ENCODE measurements around the gene PLA2G7.

PLA2G7 gene

DNA sequence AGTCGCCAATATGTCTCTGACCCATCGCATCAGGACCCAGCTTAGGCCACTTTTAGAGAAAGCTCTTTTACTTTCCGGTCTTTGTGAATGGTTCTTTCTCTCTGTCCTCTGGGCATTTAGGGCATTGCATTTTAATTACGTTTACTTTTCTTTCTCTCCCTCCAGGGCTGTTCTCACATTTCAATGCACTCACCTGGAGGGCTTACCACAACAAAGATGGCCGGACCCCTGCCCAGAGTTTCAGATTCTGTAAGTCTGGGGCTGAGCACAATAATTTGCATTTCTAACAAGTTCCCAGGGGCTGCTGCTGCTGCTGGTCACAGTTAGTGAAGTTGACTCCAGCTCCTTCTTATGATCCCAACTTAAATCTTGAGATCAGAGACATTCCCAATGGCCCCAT lies 14.6 kb upstream of the PLA2G7 start:
- TF ChIP-seq, protein P1, sequence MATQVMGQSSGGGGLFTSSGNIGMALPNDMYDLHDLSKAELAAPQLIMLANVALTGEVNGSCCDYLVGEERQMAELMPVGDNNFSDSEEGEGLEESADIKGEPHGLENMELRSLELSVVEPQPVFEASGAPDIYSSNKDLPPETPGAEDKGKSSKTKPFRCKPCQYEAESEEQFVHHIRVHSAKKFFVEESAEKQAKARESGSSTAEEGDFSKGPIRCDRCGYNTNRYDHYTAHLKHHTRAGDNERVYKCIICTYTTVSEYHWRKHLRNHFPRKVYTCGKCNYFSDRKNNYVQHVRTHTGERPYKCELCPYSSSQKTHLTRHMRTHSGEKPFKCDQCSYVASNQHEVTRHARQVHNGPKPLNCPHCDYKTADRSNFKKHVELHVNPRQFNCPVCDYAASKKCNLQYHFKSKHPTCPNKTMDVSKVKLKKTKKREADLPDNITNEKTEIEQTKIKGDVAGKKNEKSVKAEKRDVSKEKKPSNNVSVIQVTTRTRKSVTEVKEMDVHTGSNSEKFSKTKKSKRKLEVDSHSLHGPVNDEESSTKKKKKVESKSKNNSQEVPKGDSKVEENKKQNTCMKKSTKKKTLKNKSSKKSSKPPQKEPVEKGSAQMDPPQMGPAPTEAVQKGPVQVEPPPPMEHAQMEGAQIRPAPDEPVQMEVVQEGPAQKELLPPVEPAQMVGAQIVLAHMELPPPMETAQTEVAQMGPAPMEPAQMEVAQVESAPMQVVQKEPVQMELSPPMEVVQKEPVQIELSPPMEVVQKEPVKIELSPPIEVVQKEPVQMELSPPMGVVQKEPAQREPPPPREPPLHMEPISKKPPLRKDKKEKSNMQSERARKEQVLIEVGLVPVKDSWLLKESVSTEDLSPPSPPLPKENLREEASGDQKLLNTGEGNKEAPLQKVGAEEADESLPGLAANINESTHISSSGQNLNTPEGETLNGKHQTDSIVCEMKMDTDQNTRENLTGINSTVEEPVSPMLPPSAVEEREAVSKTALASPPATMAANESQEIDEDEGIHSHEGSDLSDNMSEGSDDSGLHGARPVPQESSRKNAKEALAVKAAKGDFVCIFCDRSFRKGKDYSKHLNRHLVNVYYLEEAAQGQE (IDR thresholded peaks at IDR 0.05; ENCODE audit: insufficient read depth in 1 of 2, low read depth in 2 of 2, low read length in 2 of 2): no peak
- TF ChIP-seq SIN3A (IDR thresholded peaks at IDR 0.05; ENCODE audit: borderline replicate concordance, insufficient read depth, low read length): no peak
- TF ChIP-seq FOXP2 (optimal IDR thresholded peaks at IDR 0.05; ENCODE audit: borderline replicate concordance, extremely low read depth, extremely low read length, insufficient read depth): no peak
- TF ChIP-seq TAF1 (IDR thresholded peaks at IDR 0.05; ENCODE audit: borderline replicate concordance, insufficient read depth, low read length): no peak
- no peak for TF ChIP-seq POLR2AphosphoS5 (IDR thresholded peaks at IDR 0.05; ENCODE audit: low read depth, low read length)

DNA sequence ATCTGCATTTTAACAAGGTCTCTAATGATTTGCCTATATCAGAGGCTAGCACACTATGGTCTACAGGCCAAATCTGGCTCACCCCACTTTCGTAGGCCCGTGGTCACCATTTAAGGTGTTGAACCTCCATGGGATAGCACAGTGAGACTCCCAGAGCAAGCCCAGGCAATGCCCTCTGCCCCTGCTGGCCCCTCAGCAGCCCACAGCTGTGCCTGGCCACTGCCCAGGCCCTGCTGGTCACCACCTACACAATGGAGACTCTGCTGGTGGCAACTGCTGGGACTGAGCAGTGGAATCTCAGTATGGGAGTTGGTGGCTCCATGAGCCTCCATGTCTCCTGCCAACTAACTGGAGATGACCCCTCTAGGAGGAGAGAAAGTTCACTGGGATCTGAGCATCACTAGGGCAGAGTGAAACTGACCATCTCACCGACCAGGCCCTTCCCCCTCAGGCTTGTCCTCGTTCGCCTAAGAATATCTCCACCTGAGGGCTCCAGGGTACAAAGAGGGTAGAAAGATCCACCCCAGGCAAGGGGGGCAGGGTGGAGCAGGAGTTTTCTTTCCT lies 13.8 kb upstream of the PLA2G7 start:
- TF ChIP-seq TAF1 (IDR thresholded peaks at IDR 0.05; ENCODE audit: borderline replicate concordance, insufficient read depth, low read length) (no peak), FOXP2 (optimal IDR thresholded peaks at IDR 0.05; ENCODE audit: borderline replicate concordance, extremely low read depth, extremely low read length, insufficient read depth) (no peak), POLR2AphosphoS5 (IDR thresholded peaks at IDR 0.05; ENCODE audit: low read depth, low read length) (no peak), SIN3A (IDR thresholded peaks at IDR 0.05; ENCODE audit: borderline replicate concordance, insufficient read depth, low read length) (no peak)
- TF ChIP-seq, protein P1 (IDR thresholded peaks at IDR 0.05; ENCODE audit: insufficient read depth in 1 of 2, low read depth in 2 of 2, low read length in 2 of 2): no peak

DNA sequence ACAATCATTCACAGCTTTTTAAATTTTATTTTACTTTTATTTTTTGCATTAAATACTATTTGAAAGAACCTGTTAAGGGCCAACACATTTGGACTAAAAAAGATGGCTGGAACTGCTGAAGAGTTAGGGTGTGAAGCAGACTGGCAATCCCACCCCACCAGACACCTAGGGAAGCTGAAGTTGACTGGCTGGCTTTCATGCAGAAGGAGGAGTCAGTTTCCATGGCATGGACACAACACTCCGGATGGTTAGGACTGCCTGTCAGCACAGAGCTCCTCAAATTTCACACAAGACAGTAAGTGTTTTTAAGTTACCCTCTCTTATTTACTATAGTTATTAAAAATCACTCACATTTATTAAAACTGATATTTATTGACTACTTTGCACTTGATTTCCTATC lies 11.5 kb upstream of the PLA2G7 start, which contains the start of gene ANKRD66:
Gene ANKRD66, plus strand, starts transcription at position 238 of the 400 bp plus-strand sequence. CDS start 5,016 bp downstream, outside the sequence.
- TF ChIP-seq TAF1 (IDR thresholded peaks at IDR 0.05; ENCODE audit: borderline replicate concordance, insufficient read depth, low read length): no peak
- TF ChIP-seq, protein P1 (IDR thresholded peaks at IDR 0.05; ENCODE audit: insufficient read depth in 1 of 2, low read depth in 2 of 2, low read length in 2 of 2): no peak
- TF ChIP-seq FOXP2 (optimal IDR thresholded peaks at IDR 0.05; ENCODE audit: borderline replicate concordance, extremely low read depth, extremely low read length, insufficient read depth): no peak
- TF ChIP-seq SIN3A (IDR thresholded peaks at IDR 0.05; ENCODE audit: borderline replicate concordance, insufficient read depth, low read length): no peak
- TF ChIP-seq POLR2AphosphoS5 (IDR thresholded peaks at IDR 0.05; ENCODE audit: low read depth, low read length): no peak

DNA sequence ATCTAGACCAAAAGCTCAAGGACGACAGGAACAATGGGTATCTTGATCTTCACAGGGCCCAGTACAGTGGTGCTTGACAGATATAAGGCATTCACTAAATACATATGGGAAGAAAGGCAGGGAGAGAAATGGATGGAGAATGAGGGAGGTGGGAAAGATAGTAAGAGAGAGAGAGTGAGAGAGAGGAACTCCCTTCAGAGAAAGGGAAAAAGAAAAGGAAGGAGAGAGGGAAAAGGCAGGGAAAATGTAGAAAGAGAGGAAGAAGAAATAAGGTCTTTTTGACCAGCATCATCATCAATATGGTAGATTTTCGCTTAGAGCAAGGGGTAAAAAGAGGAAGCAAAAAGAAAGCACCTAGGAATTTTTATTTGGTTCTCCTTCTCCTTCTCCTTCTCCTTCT lies 10.8 kb upstream of the PLA2G7 start:
- TF ChIP-seq TAF1 (IDR thresholded peaks at IDR 0.05; ENCODE audit: borderline replicate concordance, insufficient read depth, low read length): no peak
- no peak for TF ChIP-seq POLR2AphosphoS5 (IDR thresholded peaks at IDR 0.05; ENCODE audit: low read depth, low read length)
- no peak for TF ChIP-seq SIN3A (IDR thresholded peaks at IDR 0.05; ENCODE audit: borderline replicate concordance, insufficient read depth, low read length)
- no peak for TF ChIP-seq FOXP2 (optimal IDR thresholded peaks at IDR 0.05; ENCODE audit: borderline replicate concordance, extremely low read depth, extremely low read length, insufficient read depth)
- TF ChIP-seq, protein P1 (IDR thresholded peaks at IDR 0.05; ENCODE audit: insufficient read depth in 1 of 2, low read depth in 2 of 2, low read length in 2 of 2): no peak

Data from PFSK-1 (cell line).